ENCODE results near the gene MBD3L2B.

The MBD3L2B gene

GRCh38 chr19:6971366-6971765 lies 49.9 kb downstream of the MBD3L2B start:
- TF ChIP-seq TAF1 (IDR thresholded peaks at IDR 0.05; ENCODE audit: borderline replicate concordance, insufficient read depth, low read length) = no peak
- no peak for TF ChIP-seq FOXP2 (optimal IDR thresholded peaks at IDR 0.05; ENCODE audit: borderline replicate concordance, extremely low read depth, extremely low read length, insufficient read depth)
- no peak for TF ChIP-seq SIN3A (IDR thresholded peaks at IDR 0.05; ENCODE audit: borderline replicate concordance, insufficient read depth, low read length)
- TF ChIP-seq POLR2AphosphoS5 (IDR thresholded peaks at IDR 0.05; ENCODE audit: low read depth, low read length) = no peak
- no peak for TF ChIP-seq REST (IDR thresholded peaks at IDR 0.05; ENCODE audit: insufficient read depth in 1 of 2, low read depth in 2 of 2, low read length in 2 of 2)

DNA sequence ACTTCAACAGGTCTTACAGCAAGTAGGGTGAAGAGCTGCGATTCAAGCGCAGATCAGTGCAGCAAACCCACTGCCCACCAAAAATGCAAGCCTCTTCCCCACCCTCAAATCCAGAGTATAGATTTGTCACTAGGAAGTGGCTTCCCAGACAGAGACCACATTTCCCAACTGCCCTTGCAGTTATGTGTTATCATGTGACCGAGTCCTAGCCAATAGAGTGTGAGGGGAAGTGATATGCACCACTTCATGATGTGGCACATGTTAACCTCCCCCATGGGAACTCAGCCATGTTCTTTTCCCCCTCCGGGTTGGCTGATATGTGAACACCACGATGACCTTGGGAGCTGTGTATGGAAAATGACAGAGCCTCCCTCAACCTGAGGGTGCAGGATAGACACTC lies 50.8 kb downstream of the MBD3L2B start:
- no peak for TF ChIP-seq SIN3A (IDR thresholded peaks at IDR 0.05; ENCODE audit: borderline replicate concordance, insufficient read depth, low read length)
- no peak for TF ChIP-seq TAF1 (IDR thresholded peaks at IDR 0.05; ENCODE audit: borderline replicate concordance, insufficient read depth, low read length)
- TF ChIP-seq REST (IDR thresholded peaks at IDR 0.05; ENCODE audit: insufficient read depth in 1 of 2, low read depth in 2 of 2, low read length in 2 of 2) = no peak
- no peak for TF ChIP-seq FOXP2 (optimal IDR thresholded peaks at IDR 0.05; ENCODE audit: borderline replicate concordance, extremely low read depth, extremely low read length, insufficient read depth)
- TF ChIP-seq POLR2AphosphoS5 (IDR thresholded peaks at IDR 0.05; ENCODE audit: low read depth, low read length) = no peak

- no peak for TF ChIP-seq SIN3A (IDR thresholded peaks at IDR 0.05; ENCODE audit: borderline replicate concordance, insufficient read depth, low read length)
- no peak for TF ChIP-seq REST (IDR thresholded peaks at IDR 0.05; ENCODE audit: insufficient read depth in 1 of 2, low read depth in 2 of 2, low read length in 2 of 2)
- TF ChIP-seq FOXP2 (optimal IDR thresholded peaks at IDR 0.05; ENCODE audit: borderline replicate concordance, extremely low read depth, extremely low read length, insufficient read depth) = no peak
- TF ChIP-seq POLR2AphosphoS5 (IDR thresholded peaks at IDR 0.05; ENCODE audit: low read depth, low read length) = no peak
- TF ChIP-seq TAF1 (IDR thresholded peaks at IDR 0.05; ENCODE audit: borderline replicate concordance, insufficient read depth, low read length) = no peak
Observed at GRCh38 chr19:6970021-6970420, 51.2 kb downstream of the MBD3L2B start.

DNA sequence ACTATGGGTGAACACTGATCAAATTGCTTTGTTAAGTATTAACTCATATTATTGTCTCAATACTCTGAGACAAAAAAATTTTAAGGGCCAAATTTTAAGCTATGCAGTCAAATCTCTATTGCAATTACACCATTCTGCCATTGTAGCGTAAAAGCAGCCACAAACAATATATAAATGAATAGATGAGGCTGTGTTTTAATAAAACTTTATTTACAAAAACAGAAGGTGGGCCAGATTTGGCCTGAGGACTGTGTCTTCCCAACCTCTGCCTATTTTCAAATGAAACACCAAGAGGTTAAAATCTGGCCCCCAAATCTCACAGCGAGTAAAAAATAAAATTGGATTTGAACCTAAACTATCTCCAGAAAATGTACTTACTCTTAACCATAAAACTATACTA lies 51.7 kb downstream of the MBD3L2B start:
- no peak for TF ChIP-seq FOXP2 (optimal IDR thresholded peaks at IDR 0.05; ENCODE audit: borderline replicate concordance, extremely low read depth, extremely low read length, insufficient read depth)
- no peak for TF ChIP-seq REST (IDR thresholded peaks at IDR 0.05; ENCODE audit: insufficient read depth in 1 of 2, low read depth in 2 of 2, low read length in 2 of 2)
- no peak for TF ChIP-seq SIN3A (IDR thresholded peaks at IDR 0.05; ENCODE audit: borderline replicate concordance, insufficient read depth, low read length)
- no peak for TF ChIP-seq TAF1 (IDR thresholded peaks at IDR 0.05; ENCODE audit: borderline replicate concordance, insufficient read depth, low read length)
- TF ChIP-seq POLR2AphosphoS5 (IDR thresholded peaks at IDR 0.05; ENCODE audit: low read depth, low read length) = no peak
